HUDEP-2 (cell line): ENCODE data around the gene WWC2.

Experiments
- DNase-seq, 76 experiments: peaks; one replicate each; lab custom pipeline; 2025; ENCODE audit not compliant: unreplicated experiment in 76 of 76; lab: John Stamatoyannopoulos, UW

WWC2 gene

DNA sequence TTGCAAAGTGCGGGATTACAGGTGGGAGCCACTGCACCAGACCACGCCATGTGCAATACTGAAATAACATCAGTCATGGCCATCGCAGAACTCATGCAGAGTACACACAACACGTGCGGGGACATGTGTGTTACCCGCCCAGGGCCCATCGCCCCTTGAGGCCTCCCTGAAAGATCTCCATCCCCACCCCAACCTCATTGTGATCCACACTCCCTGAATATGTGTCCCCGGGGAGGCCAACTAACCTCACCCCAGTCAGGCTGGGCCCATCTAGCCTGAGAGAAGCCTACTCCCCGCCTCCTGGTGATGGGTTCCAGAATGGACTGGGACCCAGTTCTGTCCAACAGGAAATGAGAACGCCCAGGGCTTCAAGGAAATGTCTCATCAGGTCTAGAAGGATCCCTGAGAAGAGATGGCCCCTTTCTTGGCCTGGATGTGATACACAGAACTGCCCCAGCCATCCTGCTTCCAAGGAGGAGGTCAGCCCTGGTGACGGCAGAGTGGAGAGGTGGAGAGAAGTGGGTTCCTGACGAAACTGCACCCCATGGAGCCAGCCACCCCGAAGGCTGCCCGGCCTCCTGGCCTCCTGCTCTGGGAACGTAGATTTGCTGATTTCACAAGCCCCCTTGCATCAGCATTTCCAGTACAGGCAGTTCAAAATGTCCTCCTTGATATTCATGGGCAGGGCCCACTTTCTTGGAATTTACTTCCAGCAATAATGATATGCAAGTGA lies 245.6 kb downstream of the WWC2 start:
- no peak for DNase-seq

DNA sequence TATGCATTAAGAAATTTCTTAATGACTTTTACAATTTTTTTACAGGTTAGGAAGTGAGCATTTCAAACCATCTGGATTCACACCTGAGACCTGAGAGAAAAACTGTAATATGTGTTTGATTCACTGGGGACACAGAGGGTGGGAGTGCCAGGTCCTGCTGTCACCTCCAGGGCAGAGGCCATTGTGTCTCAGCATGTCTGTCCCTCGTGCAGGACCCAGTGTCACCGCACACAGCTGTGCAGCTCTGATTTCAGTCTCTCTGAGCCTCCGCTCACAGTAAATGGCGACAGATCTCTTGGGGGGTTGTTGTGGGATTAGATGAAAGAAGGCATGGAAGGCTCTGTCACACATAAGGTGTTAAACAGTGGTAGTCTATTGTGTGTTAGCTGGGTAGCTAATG lies 246.2 kb downstream of the WWC2 start:
- DNase-seq = no peak

DNA sequence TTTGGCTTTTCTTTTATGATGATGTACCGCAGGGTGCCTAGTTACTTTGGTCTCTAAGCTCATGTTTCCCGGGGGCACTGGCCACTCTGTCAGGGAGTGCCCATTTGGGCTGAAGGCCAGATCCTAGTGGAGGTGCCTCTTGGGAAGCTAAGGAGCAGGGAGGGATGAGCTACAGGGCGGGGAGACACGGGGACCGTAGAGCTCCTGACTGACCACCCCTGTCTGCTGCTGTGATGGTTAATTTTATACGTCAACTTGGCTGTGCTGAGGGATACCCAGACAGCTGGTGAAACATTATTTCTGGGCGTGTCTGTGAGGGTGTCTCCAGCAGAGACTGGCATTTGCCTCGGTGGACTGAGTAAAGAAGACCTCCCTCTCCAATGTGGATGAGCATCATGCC lies 248.1 kb downstream of the WWC2 start:
- no peak for DNase-seq

DNA sequence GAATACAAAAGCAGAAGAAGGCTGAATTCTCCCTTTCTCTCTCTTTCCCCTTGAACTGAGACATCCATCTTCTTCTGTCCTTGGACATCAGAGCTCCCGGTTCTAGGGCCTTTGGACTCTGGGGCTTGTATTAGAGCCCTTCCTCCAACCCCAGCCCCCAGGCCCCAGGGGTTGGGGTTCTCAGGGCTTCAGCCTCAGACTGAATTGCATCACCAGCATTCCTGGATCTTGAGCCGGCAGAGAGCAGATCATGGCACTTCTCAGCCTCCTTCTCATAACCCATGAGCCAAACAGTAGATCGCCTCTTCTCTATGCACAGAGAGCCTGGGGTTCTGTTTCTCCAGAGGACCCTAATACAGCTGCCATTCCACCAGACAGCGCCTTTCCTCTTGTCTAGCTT lies 248.5 kb downstream of the WWC2 start:
- no peak for DNase-seq

DNA sequence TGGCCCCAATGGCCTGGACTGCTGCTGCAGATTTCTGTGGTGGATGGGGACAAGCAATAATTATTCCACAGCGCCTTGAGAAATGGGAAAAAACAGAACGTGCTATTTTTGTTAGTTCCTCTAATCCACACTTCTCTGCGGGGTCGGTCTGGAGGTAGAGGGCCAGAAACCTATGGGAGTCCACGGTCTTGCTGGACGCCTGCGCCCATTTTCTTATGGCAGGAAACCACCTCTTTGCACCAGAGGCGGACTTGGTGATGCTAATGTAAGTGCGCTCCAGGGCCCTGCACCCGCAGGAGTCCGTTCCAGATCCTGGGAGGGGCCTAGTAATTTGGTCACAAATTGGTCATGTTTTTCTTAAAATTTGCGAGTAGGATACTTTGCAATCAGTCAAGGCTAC lies 249.1 kb downstream of the WWC2 start:
- DNase-seq = no peak

DNA sequence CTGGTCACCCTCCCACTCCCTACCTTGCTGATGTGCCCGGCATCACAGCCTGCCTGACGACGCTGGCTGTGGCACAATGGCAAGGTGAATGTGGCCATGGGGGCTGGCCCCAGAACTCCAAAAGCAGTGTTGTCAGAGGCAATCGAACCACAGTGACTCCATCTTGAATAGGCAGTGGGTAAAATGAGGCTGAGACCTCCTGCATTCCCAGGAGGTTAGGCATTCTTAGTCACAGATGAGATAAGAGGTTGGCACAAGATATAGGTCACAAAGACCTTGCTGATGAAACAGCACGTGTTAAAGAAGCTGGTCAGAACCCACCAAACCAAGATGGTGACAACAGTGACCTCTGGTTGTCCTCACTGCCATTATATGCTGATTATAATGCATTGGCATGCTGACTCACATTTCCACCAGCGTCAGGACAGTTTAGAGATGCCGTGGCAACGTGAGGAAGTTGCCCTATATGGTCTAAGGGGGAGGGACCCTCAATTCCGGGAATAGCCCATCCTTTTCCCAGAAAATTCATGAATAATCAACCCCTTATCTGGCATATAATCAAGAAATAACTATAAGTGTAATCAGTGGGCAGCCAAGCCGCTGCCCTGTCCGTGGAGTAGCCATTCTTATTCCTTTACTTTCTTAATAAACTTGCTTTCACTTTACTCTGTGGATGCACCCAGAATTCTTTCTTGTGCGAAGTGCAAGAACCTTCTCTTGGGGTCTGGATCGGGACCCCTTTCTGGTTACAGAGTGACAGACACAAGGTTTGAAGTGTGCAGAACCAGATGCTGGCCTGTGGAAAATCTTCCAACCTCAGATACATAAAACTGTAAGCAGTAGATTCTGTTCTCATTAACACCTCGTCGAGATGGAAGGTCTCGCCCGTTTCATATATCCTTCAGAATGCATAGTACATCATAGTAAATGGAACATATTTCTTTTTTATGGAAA lies 249.9 kb downstream of the WWC2 start:
- DNase-seq = peak in 52 of 76 experiments; percentile 2 to 75 (median 34)

DNA sequence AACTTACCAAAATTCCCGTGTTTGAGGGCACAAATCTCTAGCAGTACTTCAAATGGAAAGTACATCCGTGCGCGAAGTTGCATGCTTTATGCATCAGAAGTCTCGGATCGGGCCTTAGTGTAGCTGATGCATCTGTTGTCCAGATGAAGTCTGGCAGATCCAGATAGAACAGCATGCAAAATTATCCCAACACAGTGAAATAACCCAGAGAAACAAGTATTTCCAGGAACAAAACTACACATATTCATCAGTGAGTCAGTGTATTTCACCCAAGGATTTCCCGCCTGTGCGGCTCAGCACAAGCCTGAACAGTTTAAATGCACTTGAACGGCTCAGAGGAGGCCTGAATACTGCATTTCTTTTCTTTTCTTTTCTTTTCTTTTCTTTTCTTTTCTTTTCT lies 250.6 kb downstream of the WWC2 start:
- DNase-seq = no peak

DNA sequence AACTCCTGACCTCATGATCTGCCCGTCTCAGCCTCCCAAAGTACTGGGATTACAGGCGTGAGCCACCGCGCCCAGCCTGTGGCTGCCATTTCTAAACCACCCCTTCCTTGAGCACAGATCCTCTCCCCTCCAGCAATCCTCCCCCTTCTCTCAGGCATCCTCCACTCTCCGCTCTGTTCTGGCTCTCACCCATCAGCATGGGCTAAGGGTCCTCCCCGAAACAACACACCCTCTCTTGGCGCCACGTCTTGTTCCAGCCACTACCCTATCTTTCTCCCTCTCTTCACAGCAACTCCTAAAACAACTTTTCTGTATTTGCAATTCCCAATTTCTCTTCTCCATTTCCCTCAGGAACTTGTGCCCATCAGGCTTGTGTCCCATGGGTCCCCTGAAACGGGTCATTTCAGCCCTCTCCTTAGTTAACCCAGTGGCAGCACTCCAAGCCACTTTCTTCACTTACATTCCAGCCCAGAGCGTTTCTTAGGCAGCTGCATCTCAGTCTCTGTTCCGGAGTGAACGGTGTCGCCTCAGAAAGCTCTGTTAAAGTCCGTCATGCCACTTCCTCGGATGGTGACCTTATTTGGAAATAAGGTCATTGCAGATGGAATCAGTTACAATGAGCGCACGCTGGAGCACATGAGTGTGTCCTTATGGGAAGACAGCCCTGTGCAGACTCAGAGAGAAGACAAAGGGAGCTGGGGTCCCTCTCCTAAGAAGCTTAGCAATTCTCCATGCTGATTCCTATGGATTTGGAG lies 251.4 kb downstream of the WWC2 start:
- DNase-seq = no peak

DNA sequence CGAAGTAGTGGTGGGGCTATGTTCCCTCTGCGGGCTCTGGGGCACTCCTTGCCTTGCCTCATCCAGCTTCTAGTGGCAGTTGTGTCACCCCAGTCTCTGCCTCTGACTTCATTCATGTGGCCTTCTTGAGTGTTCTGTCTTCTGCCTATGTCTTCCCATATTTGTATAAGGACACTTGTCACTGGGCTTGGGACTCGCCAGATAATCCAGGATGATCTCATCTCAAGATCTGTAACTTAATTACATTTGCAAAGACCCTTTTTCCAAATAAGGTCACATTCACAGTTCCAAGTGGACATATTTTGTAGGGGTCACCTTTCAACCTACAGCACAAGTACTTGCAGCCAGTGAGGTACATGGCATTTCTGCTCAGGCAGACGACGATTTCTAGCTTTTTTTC lies 253.5 kb downstream of the WWC2 start:
- DNase-seq = no peak

DNA sequence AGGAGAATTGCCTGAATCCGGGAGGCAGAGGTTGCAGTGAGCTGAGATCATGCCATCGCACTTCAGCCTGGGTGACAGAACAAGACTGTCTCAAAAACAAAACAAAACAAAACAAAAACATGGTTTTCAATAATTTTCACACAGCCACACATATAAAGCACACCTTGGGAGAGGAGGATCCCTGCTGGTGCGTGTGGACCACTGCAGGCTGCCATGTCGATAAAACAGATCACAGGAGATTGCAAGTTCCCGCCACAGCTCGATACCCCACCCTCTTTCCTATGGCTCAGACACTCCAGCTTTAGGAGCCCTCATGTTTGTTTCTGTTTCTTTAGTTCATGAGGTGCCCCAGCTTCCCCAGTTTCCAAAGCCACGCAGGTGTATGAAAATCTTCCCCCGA lies 254.5 kb downstream of the WWC2 start:
- no peak for DNase-seq

DNA sequence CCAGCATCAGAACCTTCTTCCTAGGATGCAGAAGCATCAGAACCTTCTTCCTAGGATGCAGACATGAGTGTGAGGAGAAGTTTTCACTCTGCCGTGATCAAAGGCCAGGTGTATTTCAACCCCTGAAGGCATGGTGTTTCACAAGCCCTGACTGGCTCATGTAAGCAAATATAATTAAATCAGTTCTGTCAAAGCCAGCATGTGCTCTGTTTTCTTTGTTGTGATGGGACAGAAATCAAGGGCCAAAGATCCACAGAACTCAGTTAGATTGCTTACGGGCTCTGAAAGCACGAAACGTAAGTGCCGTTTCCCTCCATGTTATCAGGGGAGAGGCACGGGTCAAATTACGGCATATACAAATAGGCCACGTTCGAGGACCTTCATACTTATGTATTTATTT lies 255.2 kb downstream of the WWC2 start:
- no peak for DNase-seq

DNA sequence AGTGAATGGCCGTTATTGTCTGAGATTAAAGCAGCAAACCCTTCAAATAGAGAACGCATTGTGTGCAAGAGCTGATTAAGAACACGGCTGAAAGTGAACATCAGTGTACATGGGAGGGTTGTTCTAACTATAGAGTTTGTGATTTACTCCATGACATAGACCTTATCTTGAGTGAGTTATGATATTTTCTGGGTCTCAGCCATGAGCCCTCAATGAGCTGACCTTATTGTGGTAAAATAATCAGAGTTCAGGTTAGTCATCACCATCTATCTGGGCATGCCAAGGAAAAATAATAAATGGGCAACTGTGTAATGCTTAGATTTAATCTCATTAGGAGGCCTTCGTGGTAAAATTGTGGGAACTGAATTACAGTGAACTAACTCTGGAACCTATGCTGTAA lies 256.3 kb downstream of the WWC2 start:
- DNase-seq = no peak

DNA sequence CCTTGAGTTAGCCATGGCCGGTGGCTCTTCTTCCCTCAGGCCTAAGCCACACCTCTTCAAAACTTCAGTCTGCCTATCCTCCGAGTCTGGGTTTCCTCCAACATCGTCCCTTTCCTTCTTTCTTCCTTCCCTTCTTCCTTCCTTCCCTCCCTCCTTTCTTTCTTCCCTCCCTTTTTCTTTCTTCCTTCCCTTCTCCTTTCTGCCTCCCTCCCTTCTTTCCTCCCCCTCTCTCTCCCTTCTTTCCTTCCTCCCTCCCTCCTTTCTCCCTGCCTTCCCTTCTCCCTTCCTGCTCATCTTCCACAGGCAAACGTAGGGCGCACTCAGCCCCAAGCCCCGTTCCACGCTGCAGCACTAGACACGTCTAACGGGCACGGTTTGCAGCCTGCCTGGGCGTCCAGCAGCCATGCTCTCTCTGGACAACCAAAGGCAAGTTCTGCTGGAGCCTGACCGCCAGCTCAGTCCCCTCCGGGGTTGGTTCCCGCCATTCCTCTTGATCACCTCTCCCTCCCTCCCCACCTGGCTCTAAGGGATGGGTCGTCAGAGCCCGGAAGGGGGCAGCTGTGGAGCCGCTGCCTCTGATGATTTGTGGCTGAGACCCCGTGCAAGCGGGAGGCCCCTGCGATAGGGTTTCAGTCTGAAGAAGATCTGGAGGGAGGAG lies 257.2 kb downstream of the WWC2 start:
- DNase-seq = no peak

DNA sequence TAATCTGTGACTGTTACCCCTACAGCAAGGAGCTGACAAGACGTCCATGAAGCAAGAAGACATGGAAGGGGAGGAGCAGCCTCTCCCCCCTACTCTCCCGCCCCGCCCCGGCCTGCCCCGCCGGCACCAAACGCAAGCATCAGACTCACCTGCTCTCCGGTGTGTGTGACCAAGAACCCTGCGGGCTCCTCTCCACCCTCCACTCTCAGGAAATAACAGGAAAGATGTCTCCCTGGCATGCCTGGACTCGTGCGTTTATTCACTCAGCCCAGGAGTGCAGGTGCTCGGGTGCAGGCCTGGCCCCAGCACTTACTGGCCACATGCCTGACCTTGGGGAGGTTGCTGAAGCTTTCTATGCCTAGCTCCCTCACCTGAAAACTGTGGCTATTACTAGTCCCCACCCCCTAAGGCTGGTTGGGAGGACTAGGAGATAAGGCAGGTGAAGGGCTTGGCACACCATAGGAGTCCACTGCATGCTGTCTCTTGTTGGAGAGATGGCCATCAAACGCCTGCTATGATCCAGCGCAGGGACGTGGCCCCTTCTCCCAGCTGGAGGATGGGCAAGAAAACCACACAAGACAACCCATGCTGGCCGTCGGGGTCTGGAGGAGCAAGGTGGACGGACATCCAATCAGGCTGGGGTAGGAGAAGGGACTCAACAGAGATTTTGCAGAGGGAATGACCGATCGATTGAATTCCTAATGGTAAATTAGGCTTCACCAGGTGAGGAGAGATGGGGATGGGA lies 258.0 kb downstream of the WWC2 start:
- no peak for DNase-seq

DNA sequence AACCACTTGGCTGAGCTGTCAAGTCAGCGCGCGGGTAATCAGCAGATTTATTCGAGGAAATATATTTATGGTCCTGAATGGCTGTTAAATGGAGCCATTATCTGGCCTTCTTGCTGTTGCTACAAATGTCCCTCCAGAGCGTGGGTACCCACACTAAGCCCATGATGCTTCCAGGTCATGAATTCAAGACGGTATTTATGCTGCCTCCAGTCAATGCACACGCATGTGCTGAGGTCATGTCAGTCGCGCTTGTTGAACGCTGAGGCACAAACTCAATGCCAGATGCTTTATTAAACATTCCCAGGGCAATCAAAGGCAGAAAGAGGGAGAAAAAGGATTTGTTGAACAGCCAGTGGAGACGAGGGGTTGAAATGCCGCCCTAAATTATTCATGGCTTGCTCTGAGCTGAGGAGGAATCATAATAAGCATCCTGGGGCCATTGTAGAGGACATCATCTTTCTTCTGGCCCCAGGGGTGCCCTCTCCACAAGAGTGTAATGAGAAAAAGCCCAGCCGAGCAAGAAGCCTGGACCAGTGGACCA lies 259.2 kb downstream of the WWC2 start:
- no peak for DNase-seq

DNA sequence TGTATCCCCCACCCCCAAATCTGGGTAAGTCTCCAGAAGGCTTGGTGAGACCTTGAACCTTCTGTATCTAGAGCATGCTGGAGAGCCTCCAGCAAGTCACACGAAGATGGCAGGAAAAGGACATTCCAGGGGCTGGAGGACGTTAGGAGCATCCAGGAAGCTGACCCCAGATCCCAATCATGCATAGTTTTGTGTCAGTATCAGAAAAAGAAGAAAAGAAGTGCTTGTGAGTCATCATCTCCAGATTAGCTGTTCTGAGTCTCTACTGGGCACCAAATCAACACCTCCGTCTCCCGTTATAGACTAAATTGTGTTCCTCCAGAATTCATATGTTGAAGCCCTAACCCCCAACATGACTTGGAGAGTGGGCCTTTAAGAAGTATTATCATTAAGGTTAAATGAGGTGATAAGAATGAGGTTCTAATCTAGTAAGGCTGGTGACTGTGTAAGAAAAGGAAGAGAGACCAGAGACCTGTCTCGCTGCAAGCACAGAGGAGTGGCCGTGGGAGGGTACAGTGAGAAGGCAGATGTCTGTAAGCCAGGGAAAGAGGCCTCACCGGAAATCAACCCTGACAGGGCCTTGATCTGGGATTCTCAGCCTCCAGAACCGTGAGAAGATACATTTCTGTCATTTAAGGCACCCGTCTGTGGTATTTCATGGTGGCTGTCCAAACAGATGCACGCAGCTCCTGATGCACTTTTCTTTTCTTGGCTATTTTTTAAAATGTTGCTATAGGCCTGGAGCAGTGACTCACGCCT lies 261.3 kb downstream of the WWC2 start:
- peak in 42 of 76 experiments; percentile 3 to 44 (median 18) for DNase-seq

DNA sequence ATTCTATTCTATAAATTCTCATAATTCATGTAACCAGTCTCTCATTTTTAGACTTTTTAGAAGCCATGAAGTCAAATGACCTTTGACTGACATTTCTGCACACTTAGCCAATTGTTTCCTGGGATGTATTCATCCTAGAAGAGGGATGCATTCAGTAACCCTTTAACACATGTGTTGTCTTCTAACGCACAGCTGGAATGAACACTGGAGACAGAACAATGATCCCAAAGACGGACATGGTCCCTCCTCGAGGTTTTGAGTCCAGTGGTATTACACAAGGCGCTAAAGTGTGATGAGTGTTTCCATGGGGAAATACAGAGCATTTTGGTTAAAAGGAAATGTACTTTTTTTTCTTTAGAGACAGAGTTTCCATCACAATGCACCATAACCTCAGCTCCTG lies 263.0 kb downstream of the WWC2 start:
- DNase-seq = no peak

DNA sequence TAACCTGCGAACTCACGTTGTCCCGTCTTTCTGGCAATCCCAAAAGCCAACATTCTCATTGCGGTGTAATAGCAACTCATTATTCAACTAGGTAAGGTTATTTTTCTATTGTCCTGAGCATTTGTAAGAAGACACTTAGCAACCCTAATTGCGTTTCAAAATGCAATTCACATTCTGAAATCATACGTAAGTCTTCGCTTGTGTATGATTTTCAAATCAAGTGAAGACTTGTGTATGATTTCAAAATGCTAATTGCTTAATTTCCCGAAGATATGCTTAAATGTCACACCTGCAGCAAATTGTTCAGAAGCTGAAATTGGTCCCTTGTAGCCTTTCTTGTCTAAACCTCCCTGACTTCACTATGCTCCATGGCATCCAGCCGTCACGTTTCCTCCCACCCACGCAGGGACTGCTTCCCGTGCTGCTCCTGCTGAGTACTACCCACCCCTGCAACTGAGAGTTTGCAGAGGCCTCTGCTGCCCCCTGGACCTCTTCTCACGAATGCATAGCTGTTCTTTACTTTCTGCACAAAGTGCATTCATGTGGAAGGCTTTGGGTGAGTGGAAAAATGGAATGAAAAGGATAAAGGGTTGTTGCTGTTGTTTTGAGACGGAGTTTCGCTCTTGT lies 264.0 kb downstream of the WWC2 start:
- no peak for DNase-seq

DNA sequence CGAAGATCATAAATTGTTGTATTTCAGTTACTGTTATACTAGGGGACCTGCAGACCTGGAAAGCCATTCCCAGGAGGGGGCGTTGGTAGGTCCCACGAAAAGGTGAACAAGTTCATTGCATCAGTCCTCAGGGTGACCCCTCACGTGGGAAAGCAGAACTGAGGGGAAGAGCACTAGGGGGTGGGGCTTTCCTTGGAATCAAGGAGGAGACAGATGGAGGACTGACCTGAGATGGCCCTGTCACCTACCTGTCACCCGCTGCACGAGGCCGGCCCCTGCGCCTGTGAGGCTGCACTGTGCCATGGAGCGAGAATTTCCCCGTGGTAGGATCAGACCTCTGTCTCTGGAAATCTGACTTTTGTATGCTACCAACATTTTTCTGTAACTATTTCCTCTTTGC lies 265.0 kb downstream of the WWC2 start:
- DNase-seq = no peak
